ENCODE data around the gene SLC25A24. TPM values are rescaled to one million over a fixed set of nuclear protein-coding genes. Genes with fewer than 3 reads are reported as not detected.

Gene SLC25A24
- total and polyA plus RNA-seq, 9 of the 15 experiments (the other 6 are each of a cell fraction or from before 2014, with no cell fraction given): 6.9 to 34.9 (median 25.4) TPM

DNA sequence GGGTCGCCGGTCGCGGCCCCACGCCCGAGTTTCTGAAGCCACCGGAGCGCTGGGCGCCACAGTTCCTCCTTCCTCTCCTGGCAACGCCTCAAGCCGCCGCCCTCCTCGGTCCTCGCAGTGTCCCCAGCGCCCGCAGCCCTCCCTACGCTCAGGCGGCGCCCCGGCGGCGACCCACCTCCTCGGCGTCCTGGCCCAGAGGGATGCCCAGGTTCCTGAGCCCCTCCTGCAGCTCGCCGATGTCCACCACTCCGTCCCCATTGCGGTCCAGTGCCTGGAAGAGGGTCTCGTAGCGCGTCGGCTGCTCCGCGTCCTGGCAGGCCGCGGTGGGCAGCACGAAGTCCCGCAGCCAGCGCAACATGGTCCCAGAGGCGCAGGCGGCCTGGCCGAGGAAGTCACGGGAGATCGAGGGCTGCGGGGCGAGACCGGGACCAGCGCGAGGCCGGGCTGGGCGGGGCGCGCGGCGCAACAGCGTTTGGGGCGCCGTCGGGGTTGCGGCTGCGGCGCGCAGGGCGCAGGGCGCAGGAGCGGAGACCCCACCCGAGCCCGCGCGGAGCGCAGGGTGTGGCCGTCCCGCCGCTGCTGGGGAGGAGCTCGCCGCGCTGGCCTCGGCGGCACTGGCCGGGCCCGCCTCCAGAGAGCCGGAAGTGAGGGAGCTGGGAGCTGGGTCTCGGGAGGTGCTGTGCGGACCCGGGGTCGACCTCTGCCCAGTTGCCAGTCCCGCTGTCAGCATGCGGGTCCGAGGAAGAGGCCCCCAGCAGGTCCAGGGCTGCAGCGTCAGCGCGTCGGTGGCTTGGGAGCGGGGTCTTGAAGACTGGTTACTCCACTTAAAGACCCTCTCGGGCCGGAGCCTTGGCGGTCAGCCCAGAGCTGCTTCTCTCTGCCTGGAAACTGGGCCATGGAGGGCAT is at the start of gene SLC25A24 (continued):
- TF ChIP-seq SPI1 (IDR thresholded peaks at IDR 0.05; ENCODE audit: borderline replicate concordance, low read depth, low read length) (peak; percentile 65; the same call in 1 of the 2 replicates), SMARCE1 (IDR thresholded peaks at IDR 0.05) (0 out of 2 replicates have a peak, but pooled peaks have one; percentile 4), PML (IDR thresholded peaks at IDR 0.05; ENCODE audit: low read length) (peak; percentile 51; the same call in 1 of the 2 replicates), ATF1 (CRISPR knock-in tag; IDR thresholded peaks at IDR 0.05) (no peak), ATF1 (tag; IDR thresholded peaks at IDR 0.05) (peak; percentile 47), ZBTB17 (CRISPR knock-in tag; IDR thresholded peaks at IDR 0.05) (peak; percentile 17; the same call in 1 of the 2 replicates), ZNF561 (CRISPR knock-in tag; conservative IDR thresholded peaks at IDR 0.05) (no peak), SMC3 (conservative IDR thresholded peaks at IDR 0.05; ENCODE audit: insufficient read depth, low read depth, low read length) (no peak), MYNN (IDR thresholded peaks at IDR 0.05) (no peak), MYNN (CRISPR knock-in tag; IDR thresholded peaks at IDR 0.05) (no peak), ERF (CRISPR knock-in tag; IDR thresholded peaks at IDR 0.05) (0 out of 2 replicates have a peak, but pooled peaks have one; percentile 48), SIN3B (IDR thresholded peaks at IDR 0.05; ENCODE audit: low read depth) (0 out of 2 replicates have a peak, but pooled peaks have one; percentile 53), TGIF2 (CRISPR knock-in tag; IDR thresholded peaks at IDR 0.05) (0 out of 2 replicates have a peak, but pooled peaks have one; percentile 2), NR4A1 (CRISPR knock-in tag; IDR thresholded peaks at IDR 0.05) (peak; percentile 53; the same call in 1 of the 2 replicates), NR4A1 (tag; IDR thresholded peaks at IDR 0.05) (peak; percentile 56; the same call in 1 of the 2 replicates), HDAC8 (tag; IDR thresholded peaks at IDR 0.05) (0 out of 2 replicates have a peak, but pooled peaks have one; percentile 21)
- TF ChIP-seq, protein P1, sequence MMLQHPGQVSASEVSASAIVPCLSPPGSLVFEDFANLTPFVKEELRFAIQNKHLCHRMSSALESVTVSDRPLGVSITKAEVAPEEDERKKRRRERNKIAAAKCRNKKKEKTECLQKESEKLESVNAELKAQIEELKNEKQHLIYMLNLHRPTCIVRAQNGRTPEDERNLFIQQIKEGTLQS (IDR thresholded peaks at IDR 0.05): no peak
- TF ChIP-seq, protein P1 (CRISPR knock-in tag; conservative IDR thresholded peaks at IDR 0.05): 0 out of 2 replicates have a peak, but pooled peaks have one; percentile 33
- TF ChIP-seq, protein P2, sequence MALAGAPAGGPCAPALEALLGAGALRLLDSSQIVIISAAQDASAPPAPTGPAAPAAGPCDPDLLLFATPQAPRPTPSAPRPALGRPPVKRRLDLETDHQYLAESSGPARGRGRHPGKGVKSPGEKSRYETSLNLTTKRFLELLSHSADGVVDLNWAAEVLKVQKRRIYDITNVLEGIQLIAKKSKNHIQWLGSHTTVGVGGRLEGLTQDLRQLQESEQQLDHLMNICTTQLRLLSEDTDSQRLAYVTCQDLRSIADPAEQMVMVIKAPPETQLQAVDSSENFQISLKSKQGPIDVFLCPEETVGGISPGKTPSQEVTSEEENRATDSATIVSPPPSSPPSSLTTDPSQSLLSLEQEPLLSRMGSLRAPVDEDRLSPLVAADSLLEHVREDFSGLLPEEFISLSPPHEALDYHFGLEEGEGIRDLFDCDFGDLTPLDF (CRISPR knock-in tag; IDR thresholded peaks at IDR 0.05): peak; percentile 78; the same call in 1 of the 2 replicates
- TF ChIP-seq, protein P3, sequence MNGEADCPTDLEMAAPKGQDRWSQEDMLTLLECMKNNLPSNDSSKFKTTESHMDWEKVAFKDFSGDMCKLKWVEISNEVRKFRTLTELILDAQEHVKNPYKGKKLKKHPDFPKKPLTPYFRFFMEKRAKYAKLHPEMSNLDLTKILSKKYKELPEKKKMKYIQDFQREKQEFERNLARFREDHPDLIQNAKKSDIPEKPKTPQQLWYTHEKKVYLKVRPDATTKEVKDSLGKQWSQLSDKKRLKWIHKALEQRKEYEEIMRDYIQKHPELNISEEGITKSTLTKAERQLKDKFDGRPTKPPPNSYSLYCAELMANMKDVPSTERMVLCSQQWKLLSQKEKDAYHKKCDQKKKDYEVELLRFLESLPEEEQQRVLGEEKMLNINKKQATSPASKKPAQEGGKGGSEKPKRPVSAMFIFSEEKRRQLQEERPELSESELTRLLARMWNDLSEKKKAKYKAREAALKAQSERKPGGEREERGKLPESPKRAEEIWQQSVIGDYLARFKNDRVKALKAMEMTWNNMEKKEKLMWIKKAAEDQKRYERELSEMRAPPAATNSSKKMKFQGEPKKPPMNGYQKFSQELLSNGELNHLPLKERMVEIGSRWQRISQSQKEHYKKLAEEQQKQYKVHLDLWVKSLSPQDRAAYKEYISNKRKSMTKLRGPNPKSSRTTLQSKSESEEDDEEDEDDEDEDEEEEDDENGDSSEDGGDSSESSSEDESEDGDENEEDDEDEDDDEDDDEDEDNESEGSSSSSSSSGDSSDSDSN (IDR thresholded peaks at IDR 0.05; ENCODE audit: borderline replicate concordance in 1 of 2, low read depth in 2 of 2, low read length in 2 of 2): peak in 1 of 2 experiments; percentile 91; a peak in 2 of 4 replicates
- TF ChIP-seq, protein P4, sequence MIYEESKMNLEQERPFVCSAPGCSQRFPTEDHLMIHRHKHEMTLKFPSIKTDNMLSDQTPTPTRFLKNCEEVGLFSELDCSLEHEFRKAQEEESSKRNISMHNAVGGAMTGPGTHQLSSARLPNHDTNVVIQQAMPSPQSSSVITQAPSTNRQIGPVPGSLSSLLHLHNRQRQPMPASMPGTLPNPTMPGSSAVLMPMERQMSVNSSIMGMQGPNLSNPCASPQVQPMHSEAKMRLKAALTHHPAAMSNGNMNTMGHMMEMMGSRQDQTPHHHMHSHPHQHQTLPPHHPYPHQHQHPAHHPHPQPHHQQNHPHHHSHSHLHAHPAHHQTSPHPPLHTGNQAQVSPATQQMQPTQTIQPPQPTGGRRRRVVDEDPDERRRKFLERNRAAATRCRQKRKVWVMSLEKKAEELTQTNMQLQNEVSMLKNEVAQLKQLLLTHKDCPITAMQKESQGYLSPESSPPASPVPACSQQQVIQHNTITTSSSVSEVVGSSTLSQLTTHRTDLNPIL (CRISPR knock-in tag; IDR thresholded peaks at IDR 0.05): no peak

Measured in K562 (cell line).